Chondrocyte (in vitro differentiated cells): ENCODE results near the gene PSMC3IP. TPM values are rescaled to one million over a fixed set of nuclear protein-coding genes. Genes with fewer than 3 reads are reported as not detected.

Experiments
- DNase-seq: peaks from one replicate; pipeline ENCODE4 v3.0.0; 2021; ENCODE audit warnings: mixed read lengths, low spot score
- H3K27ac Mint-ChIP-seq: one replicate; pipeline ENCODE4 v1.8.0; 2021; ENCODE audit warnings: mild to moderate bottlenecking, moderate library complexity, mixed read lengths; ENCODE audit not compliant: unreplicated experiment
- H3K27me3 Mint-ChIP-seq: 2 replicates; pipeline ENCODE4 v1.8.0; 2021; ENCODE audit warnings: low read depth, mixed read lengths
- H3K36me3 Mint-ChIP-seq: 2 replicates; pipeline ENCODE4 v1.8.0; 2021; ENCODE audit warnings: low read depth, mixed read lengths
- H3K4me1 Mint-ChIP-seq: 2 replicates; pipeline ENCODE4 v1.8.0; 2021; ENCODE audit warnings: low read depth, mild to moderate bottlenecking, mixed read lengths
- H3K4me3 Mint-ChIP-seq: one replicate; pipeline ENCODE4 v1.8.0; 2021; ENCODE audit warnings: mild to moderate bottlenecking, moderate library complexity, mixed read lengths; ENCODE audit not compliant: unreplicated experiment
- H3K9me3 Mint-ChIP-seq: 2 replicates; pipeline ENCODE4 v1.8.0; 2021; ENCODE audit warnings: low read depth, mixed read lengths
- total RNA-seq: library from RNA; stranded (reverse); gene quantifications from 3 replicates; pipeline ENCODE4 v1.2.1, GENCODE V29; 2021
- TF ChIP-seq, protein P1 (sequence below): fragments of 200-600 bp; sonication (generic); IDR thresholded peaks from 2 replicates; pipeline ENCODE4 v1.5.0; 2021; ENCODE audit warnings: antibody characterized with exemption, mild to moderate bottlenecking, moderate library complexity

PSMC3IP gene
- total RNA-seq, 1 donor from 2014 or later = 4.9 TPM

DNA sequence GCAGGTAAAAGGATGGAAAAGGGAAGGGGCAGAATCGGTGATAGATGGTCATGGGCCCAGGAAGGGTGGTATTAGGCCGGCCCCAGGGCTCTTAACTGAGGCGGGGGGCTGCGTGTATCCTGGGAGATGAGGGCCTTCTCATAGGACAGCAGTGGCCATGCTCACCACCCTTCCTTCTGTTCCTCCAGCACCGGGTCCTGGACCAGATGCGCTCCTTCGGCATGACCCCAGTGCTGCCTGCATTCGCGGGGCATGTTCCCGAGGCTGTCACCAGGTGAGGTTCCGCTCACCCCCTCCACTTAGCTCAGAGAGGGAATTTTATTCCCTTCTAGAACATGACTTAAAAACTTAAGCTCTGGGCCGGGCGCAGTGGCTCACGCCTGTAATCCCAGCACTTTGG lies 39.0 kb downstream of the PSMC3IP start:
- no peak for DNase-seq
- H3K9me3 Mint-ChIP-seq = no peaks in the 10 kb centered on the region
- peaks cover 13% of the 10 kb centered on the region for H3K36me3 Mint-ChIP-seq
- no peak overlapping the region for H3K4me3 Mint-ChIP-seq
- no peak overlapping the region for H3K27ac Mint-ChIP-seq
- H3K27me3 Mint-ChIP-seq = no peaks in the 10 kb centered on the region
- TF ChIP-seq, protein P1, sequence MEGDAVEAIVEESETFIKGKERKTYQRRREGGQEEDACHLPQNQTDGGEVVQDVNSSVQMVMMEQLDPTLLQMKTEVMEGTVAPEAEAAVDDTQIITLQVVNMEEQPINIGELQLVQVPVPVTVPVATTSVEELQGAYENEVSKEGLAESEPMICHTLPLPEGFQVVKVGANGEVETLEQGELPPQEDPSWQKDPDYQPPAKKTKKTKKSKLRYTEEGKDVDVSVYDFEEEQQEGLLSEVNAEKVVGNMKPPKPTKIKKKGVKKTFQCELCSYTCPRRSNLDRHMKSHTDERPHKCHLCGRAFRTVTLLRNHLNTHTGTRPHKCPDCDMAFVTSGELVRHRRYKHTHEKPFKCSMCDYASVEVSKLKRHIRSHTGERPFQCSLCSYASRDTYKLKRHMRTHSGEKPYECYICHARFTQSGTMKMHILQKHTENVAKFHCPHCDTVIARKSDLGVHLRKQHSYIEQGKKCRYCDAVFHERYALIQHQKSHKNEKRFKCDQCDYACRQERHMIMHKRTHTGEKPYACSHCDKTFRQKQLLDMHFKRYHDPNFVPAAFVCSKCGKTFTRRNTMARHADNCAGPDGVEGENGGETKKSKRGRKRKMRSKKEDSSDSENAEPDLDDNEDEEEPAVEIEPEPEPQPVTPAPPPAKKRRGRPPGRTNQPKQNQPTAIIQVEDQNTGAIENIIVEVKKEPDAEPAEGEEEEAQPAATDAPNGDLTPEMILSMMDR = no peak
- H3K4me1 Mint-ChIP-seq = peaks cover 29% of the 10 kb centered on the region

DNA sequence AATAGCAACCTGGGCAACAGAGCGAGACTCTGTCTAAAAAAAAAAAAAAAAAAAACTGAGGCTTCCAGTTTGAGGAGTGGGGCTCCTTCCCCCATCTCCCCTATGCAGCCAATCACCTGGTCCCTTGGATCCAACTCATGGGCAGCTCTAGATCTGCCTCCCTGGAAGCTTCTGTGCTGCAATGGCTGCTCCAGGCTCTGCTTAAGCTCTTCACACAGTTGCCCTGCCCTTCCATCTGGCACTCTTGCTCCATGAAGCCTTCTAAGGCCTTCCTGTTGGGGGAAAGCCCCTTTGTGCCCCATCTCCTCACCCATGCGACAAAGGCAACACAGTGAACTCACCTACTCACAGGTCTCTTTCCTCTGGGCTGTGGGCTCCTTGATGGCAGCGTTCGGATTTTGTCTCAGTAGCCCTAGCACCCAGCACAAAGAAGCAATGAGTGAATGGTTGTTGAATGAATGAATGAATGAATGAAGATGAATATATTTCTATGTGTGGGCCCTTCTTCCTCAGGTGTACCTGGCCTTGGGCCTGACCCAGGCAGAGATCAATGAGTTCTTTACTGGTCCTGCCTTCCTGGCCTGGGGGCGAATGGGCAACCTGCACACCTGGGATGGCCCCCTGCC lies 39.6 kb downstream of the PSMC3IP start:
- peaks cover 12% of the 10 kb centered on the region for H3K36me3 Mint-ChIP-seq
- H3K27me3 Mint-ChIP-seq = no peaks in the 10 kb centered on the region
- no peaks in the 10 kb centered on the region for H3K9me3 Mint-ChIP-seq
- H3K4me1 Mint-ChIP-seq = peaks cover 29% of the 10 kb centered on the region
- H3K27ac Mint-ChIP-seq = no peak overlapping the region
- H3K4me3 Mint-ChIP-seq = peak overlapping the region; percentile 85
- TF ChIP-seq, protein P1 = no peak
- DNase-seq = no peak

DNA sequence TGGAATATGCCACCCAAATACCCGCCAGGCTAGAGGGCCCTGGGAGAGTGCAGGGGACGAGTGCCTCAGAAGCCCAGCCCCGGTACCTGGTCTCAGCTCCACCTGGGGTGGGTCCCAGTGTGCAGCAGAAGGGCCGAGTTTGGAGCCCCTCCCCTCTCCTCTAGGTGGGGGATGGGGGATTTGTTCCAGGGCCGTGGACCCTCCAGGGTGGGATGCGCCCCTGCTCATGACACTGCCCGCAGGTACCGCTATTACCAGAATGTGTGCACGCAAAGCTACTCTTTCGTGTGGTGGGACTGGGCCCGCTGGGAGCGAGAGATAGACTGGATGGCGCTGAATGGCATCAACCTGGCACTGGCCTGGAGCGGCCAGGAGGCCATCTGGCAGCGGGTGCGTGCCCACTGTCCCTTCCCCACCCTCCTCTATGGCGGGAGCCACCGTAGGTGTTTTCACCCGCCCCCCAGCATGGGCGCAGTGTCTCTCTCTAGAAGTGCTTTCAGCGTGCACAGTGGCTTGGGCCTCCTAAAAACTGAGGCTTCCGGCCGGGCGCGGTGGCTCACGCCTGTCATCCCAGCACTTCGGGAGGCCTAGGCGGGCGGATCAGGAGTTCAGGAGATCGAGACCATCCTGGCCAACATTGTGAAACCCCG lies 40.2 kb downstream of the PSMC3IP start:
- Mint-ChIP-seq H3K9me3 (no peaks in the 10 kb centered on the region), H3K27me3 (no peaks in the 10 kb centered on the region), H3K27ac (no peak overlapping the region), H3K4me3 (peak overlapping the region; percentile 85), H3K36me3 (peaks cover 12% of the 10 kb centered on the region), H3K4me1 (peaks cover 29% of the 10 kb centered on the region)
- TF ChIP-seq, protein P1 = no peak
- no peak for DNase-seq

DNA sequence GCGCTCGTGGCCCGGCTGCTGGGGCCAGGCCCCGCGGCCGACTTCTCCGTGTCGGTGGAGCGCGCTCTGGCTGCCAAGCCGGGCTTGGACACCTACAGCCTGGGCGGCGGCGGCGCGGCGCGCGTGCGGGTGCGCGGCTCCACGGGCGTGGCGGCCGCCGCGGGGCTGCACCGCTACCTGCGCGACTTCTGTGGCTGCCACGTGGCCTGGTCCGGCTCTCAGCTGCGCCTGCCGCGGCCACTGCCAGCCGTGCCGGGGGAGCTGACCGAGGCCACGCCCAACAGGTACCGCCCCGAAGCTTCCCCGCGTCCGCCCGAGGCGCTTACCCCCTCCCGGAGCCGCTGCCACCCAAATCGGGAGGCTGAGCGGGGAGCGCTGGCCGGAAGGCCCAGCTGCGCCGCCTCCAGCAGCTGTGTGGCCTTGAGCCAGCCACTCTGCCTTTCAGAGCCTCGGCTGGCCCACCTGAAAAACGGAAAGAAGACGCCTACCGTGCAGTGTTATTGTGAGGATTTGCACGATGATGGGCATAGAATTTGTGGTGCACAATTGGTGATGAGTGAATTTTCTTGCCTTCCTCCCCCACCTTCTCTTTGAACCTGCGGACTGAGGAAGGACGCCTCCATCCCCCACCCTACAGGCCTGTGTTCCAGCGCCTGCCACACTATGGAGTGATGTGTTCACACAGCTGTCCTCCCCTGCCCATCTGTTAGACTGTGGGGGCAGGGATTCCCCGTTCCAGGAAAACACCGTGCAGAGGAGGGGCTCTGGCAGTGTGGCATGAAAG lies 41.0 kb downstream of the PSMC3IP start:
- peaks cover 12% of the 10 kb centered on the region for H3K36me3 Mint-ChIP-seq
- peak overlapping the region; percentile 87 for H3K27ac Mint-ChIP-seq

DNA sequence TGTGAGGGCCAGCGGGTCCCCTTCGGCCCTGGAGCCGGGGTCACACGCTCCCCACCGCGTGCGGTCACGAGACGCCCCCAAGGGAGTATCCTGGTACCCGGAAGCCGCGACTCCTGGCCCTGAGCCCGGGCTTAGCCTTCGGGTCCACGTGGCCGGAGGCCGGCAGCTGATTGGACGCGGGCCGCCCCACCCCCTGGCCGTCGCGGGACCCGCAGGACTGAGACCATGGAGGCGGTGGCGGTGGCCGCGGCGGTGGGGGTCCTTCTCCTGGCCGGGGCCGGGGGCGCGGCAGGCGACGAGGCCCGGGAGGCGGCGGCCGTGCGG lies 41.5 kb downstream of the PSMC3IP start, which contains the start of gene NAGLU:
Gene NAGLU, plus strand, starts transcription at position 194 of the 324 bp plus-strand sequence. Its CDS starts 32 bp downstream, at position 226.
- peak within 1 kb of the TSS; percentile 99 for H3K27ac Mint-ChIP-seq
- no peaks in the 10 kb centered on the region for H3K27me3 Mint-ChIP-seq
- H3K36me3 Mint-ChIP-seq = peaks cover 12% of the 10 kb centered on the region

More for the DNA sequence above, 41.0 kb downstream of the PSMC3IP start:
- DNase-seq = no peak
- no peaks in the 10 kb centered on the region for H3K27me3 Mint-ChIP-seq
- no peaks in the 10 kb centered on the region for H3K9me3 Mint-ChIP-seq
- peaks cover 32% of the 10 kb centered on the region for H3K4me1 Mint-ChIP-seq
- H3K4me3 Mint-ChIP-seq = peak overlapping the region; percentile 85
- TF ChIP-seq, protein P1 = peak; percentile 21

More for the DNA sequence above, 41.5 kb downstream of the PSMC3IP start, which contains the start of gene NAGLU:
- TF ChIP-seq, protein P1 = no peak
- no peaks in the 10 kb centered on the region for H3K9me3 Mint-ChIP-seq
- no peak for DNase-seq
- H3K4me1 Mint-ChIP-seq = peaks cover 34% of the 10 kb centered on the region
- peak within 1 kb of the TSS; percentile 85 for H3K4me3 Mint-ChIP-seq
